HG02885 (cell line): ENCODE measurements around the gene PRAC2.

Experiments
- ATAC-seq: cut with Tn5 transposase; IDR thresholded peaks from one replicate; pipeline ENCODE4 v1.9.1; 2021; ENCODE audit warnings: mild to moderate bottlenecking; ENCODE audit not compliant: unreplicated experiment, poor library complexity

PRAC2 gene

DNA sequence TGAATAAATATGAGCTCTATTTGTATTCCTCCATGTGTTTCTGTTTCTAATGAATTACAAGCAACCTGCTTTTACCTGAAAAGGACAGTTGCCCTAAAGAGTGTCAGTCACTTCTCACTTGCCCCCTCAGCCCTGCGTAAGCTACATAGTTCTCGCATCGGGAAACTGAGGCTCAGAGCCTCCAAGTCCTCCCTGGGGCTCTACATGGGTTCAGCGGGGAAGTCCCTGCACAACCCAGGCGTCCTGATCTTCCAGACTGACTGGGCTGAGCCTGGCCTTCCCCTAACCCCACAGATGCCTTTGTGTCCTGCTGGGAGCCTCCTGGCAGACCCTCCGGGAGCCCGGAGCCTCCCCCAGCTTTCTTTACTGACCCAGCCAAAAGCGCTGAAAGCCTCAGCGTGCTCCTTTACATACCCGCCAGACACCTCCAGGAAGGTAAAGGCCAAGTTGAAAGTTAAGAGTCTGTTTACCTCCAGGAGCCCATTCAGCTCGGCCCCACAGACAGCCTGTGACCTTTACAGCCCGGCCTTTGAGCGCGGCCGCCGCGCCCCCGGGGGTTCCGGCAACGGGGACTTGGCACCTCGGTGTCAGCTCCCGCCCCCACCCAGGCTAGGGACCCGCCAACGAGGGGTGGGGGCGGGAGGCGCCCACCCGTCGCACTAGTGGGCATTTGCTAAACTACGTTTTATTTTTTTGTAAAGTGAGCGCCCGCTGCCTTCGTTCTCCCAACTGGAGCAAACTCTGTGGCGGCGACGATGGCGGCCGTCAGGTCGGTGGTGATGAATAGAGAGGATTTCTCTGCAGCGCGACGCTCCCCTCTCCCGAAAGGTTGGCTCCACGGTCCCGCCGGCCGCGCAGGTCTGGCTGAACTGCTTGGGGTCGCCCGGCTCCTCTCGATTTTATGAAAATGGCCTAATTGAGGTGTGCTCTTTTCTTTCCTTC, 10.0 kb downstream of the PRAC2 start:
- no peak for ATAC-seq

GRCh38 chr17:48733632-48734328, 10.8 kb downstream of the PRAC2 start:
- ATAC-seq = no peak

DNA sequence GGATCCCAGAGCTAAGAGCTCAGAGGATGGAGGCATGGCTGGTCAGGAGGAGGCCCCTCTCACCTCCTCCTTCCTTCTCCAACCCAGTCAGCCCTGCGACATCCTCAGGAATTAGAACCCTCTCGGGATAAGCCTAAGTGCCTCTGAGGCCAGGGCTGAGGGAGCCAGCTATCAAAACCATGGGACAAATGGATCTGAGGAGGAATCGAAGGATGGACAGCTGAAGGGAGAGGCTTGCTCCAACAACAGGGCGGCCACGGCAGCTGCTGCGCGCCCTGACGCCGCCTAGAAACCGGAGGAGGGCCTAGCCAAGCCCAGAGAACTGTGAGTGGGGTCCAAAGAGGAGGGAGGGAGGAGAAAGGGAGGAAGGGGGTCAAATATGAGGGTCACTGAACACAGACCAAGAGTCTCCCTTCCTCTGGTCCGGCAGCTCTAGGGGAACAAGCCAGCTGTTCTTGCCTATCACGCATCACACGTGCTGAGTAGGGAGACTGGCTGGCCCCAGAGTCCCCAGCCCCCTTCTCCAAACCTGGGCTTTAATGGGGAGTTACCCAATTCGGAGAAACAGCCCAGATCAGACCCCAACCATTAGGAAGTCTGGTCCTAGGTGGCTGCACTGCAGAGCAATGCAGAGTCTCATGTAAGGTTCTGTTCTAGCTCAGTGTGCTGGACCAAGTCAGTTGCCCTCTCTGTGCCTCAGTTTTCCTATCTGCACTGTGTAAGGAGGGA, 11.5 kb downstream of the PRAC2 start:
- no peak for ATAC-seq

DNA sequence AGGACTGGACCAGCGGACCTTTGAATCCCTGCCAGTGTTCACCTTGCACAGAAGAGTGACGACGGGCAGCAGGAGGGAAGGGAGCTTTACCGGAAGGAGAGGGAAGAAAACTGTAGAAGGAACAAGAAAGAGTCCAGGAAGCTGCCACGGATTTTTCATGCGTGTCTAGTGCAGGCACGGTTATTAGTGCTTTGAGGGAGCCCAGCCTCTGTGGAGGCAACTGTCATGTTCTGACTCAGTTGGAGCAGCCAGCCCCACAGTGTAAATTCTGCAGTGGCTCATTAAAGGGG, 12.0 kb downstream of the PRAC2 start:
- no peak for ATAC-seq

- no peak for ATAC-seq
Observed at GRCh38 chr17:48737330-48738043, 14.5 kb downstream of the PRAC2 start.

DNA sequence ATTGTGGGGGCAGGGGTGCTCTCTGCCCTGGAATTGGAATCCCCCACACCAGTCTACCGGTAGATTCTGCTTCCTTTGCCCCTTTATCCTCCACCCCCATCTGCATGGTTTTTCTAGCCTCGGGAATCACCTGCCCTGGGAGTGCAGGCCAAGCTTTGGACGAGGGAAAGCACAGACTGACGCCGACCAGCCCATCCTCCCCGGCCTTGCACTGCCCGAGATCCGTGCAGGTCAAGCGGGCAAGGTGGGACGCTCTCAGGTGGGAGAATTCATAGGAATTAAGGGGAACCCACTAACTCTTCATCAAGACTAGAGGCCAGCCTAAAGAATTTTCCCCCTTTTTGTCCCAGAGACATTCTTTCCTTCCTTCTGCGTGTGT, 15.4 kb downstream of the PRAC2 start:
- ATAC-seq = no peak

GRCh38 chr17:48738803-48739526, 16.0 kb downstream of the PRAC2 start:
- no peak for ATAC-seq

- ATAC-seq = no peak
Observed at GRCh38 chr17:48740537-48740936, 17.6 kb downstream of the PRAC2 start.

DNA sequence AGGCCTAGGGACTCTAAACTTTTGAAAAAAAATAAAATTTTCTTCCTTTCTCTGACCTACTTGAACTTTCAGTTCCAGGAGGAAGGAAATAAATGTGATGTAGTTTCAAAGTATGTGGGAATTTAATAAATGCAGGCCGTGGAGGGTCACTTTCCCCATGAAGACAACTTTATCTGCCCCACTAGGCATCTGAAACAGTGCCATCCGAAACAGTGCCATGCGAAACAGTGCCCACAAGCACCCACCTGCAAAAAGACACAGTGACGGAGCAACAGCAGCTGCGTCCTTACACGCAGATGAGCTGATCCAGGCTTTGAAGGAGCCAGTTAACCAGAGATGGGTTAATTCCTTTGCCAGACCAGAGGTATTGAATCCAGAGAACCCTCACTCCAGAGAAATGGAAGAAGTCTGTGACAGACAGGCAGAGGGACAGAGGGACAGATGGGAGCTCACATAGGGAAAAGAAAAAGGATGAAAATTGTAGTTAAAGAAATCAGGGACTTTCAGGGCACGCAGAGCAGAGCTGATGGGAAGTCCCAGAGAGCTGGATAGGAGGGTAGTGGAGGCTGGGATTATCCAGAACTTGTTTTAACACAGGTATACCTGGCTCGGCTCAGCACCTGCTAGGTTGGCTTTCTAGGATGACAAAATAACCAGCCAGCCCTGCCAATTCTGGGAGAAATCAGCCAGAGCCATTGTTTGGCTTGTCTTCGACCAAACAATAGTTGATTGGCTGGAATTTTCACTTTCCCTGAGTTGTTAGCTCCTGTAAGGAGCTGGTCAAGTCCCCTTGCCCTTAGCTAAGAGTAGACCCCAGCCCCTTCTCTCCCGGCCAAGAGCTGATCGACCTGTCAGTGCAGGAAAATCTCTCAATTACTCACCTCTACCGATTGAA, 22.6 kb downstream of the PRAC2 start:
- ATAC-seq = no peak

- no peak for ATAC-seq
Observed at GRCh38 chr17:48746916-48747444, 24.0 kb downstream of the PRAC2 start.

DNA sequence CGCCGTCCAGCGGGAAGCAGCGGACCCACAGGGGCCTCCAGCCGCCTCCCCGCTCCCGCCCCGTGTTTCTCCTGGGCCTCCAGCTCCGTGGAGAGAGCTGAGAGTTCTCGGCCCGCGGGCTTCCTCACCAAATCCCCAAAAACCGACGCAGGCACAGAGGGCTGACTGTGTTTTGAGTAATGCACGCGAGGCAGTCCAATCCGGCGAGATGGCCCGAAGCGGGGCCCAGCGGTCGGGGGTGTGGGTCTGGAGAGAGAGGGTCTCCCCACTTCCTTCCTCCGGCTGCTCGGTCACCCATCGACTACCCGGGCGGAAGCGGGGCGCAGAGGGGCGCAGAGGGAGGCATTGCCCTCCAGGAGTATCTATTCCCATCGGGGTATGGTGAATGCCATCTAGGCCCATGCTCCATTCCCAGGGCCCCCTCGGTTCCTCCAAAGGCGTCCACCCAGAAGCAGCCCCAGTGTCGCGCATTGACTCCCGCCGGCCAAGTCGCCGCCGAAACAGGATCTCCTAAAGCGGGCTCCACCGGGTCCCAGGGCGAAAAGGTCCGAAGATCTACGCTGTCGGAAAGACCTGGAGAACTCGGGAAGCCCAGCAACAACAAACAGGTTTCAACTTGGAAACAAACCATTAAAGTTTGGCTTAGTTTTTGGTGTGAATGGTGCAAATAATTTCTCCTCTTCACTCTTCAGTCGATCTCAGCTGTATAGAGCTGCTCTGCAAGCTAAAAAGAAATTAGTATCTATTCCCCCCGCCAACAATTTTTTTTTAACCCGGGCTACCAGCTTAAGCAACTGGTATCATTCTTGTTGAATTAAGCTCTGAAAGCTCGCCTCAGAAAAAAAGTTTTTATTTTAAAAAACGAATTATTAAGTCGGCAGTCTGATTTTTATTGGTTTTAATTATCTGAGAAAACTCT, 24.7 kb downstream of the PRAC2 start:
- ATAC-seq = no peak

GRCh38 chr17:48748718-48749566, 26.0 kb downstream of the PRAC2 start:
- no peak for ATAC-seq

DNA sequence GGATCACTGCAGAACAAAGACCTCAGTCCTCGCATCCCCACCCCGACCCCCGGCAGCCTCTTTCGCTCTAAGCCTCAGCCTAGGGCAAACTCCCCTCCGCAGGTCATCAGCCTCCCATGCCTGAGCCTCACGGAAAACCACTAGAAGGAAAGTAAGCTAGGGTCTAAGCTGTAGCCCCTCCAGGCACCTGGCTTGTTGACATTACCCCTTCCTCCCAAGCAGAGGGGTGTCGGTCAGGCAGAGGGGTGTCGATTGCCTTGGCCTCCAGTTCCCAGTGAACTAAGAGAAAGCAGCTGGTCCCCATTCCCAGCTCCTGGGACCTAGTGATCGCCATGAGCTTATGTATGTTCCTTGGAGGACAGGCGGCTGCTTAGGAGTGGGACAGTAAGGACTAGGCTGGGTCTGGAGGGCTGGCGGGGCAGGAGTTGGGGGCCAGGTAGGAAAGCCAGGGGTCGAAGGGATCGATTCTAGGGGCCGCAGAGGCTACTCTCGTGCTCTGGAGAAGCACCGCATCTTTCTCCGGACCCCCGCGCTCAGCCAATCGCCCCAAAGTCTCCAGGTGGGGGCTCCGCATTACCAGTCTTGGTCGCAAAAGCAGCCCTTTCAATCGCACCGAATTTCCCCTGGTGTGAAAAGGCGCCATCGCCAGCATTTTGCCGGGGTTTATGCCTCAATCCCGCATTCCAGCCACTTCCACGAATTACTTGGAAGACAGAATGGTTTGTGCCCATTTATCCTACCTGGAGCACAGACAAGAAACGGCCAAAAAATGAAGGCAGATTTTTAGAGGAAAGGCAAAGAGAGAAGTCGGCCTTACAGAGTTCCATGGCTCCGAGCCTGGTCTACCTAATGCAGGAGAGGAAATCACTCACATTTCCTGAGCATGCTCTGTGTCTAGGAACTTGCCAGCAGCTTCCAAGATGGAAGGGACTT, 26.9 kb downstream of the PRAC2 start:
- no peak for ATAC-seq

DNA sequence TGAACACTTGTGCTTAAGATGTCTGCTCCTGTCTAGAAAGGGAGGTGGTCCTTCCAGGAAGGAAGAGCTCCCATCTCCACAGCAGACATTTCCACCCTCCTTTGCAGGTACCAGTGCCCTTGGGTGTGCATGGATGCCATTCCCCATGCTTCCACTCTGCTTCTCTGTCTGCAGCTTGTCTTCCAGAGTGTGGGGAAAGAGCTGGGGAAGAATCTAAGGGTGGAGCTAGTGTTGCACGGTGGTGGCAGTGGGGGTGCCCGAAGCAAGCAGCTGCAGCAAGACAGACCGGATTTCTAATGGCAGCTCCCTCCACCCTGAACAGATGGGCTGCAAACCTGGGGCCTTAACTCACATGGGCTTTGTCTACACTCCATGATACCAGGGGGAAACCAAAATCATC, 28.2 kb downstream of the PRAC2 start:
- ATAC-seq = no peak

GRCh38 chr17:48751733-48752398, 28.9 kb downstream of the PRAC2 start:
- no peak for ATAC-seq
